IMR-90 (cell line): ENCODE measurements around the gene FRYL.

Source experiments
- CHD1 ChIP-seq: IDR thresholded peaks from 2 replicates; pipeline ENCODE4 v1.6.1; 2012; ENCODE audit warnings: low read depth, low read length, improper control_type of control experiment
- MAZ ChIP-seq: IDR thresholded peaks from 2 replicates; pipeline ENCODE4 v1.6.1; 2012; ENCODE audit warnings: low read depth, mild to moderate bottlenecking, low read length, improper control_type of control experiment, moderate library complexity, borderline replicate concordance
- MXI1 ChIP-seq: IDR thresholded peaks from 2 replicates; pipeline ENCODE4 v1.6.1; 2012; ENCODE audit warnings: low read depth, mild to moderate bottlenecking, low read length, moderate library complexity, borderline replicate concordance
- POLR2A ChIP-seq: IDR thresholded peaks from 2 replicates; pipeline ENCODE4 v1.6.1; 2012; ENCODE audit warnings: mild to moderate bottlenecking, low read depth, low read length
- RAD21 ChIP-seq: IDR thresholded peaks from 2 replicates; pipeline ENCODE4 v1.6.1; 2012; ENCODE audit warnings: low read length, improper control_type of control experiment
- RCOR1 ChIP-seq: IDR thresholded peaks from 2 replicates; pipeline ENCODE4 v1.6.1; 2012; ENCODE audit warnings: mild to moderate bottlenecking, low read length, improper control_type of control experiment; ENCODE audit not compliant: insufficient replicate concordance
- TF ChIP-seq, protein P1 (sequence below): conservative IDR thresholded peaks from 2 replicates; pipeline ENCODE4 v1.5.1; 2012; ENCODE audit warnings: mild to moderate bottlenecking, low read depth, low read length, improper control_type of control experiment
- TF ChIP-seq, protein P2 (sequence below): fragments of 150-350 bp; IDR thresholded peaks from 2 replicates; pipeline ENCODE4 v1.6.1; 2017; ENCODE audit warnings: mild to moderate bottlenecking, antibody characterized with exemption, low read length, low read depth

DNA sequence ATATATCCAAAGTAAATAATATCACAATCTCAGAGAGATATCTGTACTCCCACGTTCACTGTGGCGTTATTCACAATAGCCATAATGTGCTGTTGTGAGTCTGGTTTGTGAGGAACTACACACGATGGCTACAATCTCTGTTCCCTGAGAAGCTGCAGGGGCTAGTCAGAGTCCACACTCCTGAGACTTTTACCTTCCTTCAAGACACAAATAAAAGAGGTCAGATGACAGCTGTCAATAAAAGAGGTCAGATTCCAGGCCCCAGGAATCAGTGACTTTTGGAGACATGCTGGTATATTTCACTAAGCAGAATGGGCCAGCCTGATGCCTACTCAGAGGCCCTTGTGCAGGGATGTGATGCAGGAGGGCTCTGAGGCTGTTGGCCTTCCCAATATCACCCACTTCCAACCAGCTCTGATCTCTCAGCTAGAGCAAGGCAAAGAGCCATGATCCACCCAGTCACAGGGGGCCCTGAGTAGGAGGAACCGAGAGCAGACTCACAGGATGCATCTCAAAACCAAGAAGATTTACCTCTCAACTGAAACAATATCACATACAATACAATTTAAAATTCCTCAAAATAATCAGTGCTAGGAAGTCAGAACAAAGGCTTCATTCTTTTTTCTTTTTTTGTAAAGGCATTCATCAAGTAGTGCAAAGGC is 13.8 kb downstream of the FRYL start:
- TF ChIP-seq, protein P1, sequence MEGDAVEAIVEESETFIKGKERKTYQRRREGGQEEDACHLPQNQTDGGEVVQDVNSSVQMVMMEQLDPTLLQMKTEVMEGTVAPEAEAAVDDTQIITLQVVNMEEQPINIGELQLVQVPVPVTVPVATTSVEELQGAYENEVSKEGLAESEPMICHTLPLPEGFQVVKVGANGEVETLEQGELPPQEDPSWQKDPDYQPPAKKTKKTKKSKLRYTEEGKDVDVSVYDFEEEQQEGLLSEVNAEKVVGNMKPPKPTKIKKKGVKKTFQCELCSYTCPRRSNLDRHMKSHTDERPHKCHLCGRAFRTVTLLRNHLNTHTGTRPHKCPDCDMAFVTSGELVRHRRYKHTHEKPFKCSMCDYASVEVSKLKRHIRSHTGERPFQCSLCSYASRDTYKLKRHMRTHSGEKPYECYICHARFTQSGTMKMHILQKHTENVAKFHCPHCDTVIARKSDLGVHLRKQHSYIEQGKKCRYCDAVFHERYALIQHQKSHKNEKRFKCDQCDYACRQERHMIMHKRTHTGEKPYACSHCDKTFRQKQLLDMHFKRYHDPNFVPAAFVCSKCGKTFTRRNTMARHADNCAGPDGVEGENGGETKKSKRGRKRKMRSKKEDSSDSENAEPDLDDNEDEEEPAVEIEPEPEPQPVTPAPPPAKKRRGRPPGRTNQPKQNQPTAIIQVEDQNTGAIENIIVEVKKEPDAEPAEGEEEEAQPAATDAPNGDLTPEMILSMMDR: no peak
- TF ChIP-seq MXI1: no peak
- no peak for TF ChIP-seq RCOR1
- TF ChIP-seq POLR2A: no peak
- TF ChIP-seq, protein P2, sequence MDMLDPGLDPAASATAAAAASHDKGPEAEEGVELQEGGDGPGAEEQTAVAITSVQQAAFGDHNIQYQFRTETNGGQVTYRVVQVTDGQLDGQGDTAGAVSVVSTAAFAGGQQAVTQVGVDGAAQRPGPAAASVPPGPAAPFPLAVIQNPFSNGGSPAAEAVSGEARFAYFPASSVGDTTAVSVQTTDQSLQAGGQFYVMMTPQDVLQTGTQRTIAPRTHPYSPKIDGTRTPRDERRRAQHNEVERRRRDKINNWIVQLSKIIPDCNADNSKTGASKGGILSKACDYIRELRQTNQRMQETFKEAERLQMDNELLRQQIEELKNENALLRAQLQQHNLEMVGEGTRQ: no peak
- no peak for TF ChIP-seq MAZ
- no peak for TF ChIP-seq CHD1
- no peak for TF ChIP-seq RAD21
